NCI-H2029 (cell line): ENCODE measurements around the gene TMEM139.

Source experiments
- DNase-seq: peaks from one replicate; lab custom pipeline; 2025; lab: John Stamatoyannopoulos, UW

Gene TMEM139

DNA sequence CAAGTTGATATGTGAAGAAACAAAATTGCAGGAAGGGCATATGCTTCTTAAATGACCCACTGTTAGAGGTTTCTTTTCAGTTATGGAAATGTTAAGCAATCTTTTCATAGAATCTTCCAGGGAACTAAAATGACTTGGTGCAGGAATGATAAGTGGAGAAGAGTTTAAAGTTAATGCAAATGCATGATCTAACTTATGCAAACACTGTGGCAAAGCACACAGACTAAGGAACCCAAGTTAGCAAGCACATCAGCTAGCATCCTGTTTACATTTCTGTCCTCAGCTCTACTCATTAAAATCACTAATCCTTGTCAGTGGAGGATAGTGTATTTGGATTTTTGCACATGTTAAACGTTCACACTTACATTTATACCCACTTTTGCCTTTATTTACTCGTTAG, 40.5 kb downstream of the TMEM139 start:
- DNase-seq, result no peak

DNA sequence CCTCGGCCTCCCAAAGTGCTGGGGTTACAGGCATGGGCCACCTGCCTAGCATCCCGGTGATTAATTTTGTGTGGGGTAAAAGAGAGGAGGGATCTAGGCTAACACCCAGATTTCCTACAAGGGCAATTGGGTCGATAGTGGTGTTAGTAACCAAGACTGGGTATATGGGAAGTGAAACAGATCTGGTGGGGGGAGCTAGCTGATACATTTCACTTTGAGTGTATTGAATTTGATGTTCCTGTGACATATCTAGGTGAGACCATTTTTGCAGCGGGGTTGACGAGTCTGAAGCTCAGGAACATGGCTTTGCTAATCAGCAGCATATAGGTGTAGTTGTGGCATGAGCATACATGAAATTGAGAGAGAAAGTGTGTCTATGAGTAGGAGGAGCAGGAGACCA, 43.1 kb downstream of the TMEM139 start:
- DNase-seq, result no peak

DNA sequence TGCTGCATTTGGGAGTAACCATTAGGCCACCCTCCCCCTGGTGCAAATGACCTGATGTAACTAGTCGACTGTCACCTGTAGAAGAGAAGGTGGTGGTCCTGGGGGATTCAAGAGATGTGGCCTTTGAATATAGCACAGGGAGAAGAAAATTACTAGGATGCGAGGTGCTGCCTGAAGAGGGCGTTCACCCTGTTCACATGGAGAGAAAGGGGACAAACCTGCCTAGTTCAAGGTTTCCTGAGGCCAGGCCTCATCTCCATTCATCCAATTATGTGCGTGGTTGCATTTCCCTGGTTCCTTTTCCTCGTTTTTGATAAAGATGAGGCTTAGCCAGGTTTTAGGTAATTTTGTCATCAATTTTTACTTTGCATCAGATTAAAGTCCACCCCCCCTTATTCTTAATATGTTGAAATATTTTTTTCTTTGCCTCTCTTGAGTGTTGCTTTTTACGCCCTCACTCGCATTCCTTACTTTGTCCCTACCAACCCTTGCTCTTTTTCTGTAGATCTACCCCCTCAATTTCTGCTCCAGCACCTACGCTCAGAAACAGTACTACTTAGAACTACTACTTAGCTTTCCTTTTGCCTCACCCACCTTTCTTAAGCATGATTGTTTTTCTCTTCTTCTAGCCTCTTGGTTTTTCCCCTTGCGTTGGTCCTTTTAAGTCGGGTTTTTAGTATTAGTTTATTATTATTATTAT, 44.9 kb downstream of the TMEM139 start:
- no peak for DNase-seq

DNA sequence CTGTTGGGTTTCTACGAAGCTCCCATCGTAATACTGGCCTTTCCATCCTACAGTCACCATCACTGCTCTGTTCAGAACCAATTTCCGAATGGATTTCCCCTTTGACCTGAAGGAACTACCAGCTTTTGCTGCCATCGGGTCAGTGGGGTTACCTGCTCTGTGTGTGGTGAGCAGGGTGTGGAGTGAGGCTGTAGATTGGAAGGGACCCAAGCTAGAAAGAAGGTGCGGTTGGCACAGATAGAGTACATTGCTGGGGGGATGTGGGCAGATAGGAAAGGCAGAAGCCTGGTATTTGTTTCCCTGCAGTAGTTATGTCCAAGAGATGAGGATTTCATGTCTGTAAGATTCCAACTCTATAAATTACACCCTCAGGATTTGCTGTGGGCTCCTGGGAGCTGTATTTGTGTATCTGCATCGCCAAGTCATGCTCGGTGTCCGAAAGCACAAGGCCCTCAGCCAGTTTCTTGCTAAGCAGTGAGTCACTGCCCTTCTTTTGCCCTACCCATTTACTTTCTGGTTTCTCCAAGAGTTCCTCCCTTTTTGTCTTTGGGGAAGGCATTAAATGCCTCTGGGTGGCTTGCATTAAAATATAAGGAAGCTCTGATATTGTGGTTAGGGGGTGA, 46.5 kb downstream of the TMEM139 start:
- DNase-seq, result no peak

DNA sequence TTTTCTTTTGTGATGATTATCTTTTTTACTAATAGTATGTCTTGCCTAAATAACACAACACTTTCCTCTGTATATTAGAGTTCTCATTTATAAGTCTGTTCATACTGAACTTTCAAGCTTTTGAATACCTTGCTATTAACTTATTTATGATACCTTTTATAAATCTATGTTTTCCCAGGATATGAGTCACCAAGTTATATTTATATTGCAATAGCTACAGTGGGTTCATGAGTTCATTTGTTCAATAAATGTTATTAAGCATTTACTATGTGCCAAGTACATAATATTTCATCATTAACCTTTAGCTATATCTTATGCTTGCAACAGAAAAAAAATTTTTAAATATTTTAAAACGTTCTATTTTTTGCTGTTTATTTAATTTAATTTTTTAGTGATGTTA, 49.5 kb downstream of the TMEM139 start:
- no peak for DNase-seq

DNA sequence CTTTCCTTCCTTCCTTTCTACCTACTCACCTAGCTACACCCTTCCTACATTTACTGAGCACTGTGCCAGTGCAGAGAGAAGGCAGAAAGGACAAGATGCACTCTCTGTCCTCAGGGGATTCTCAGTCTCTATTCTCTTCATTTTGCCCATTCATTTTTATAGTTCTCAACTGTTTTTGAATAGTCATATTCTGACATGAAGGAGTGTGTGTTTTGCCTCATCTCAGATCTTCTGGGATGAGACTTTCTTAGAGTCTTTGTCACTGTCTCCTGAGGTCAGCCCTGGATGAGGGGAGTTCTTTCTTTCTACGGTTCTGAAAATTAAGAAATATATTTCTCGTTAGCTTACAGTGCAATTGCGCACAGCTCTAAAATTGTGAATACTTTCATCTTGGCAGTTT, 52.5 kb downstream of the TMEM139 start:
- DNase-seq, result no peak
